Measurements from ENCODE around the gene KLHDC3.

DNA sequence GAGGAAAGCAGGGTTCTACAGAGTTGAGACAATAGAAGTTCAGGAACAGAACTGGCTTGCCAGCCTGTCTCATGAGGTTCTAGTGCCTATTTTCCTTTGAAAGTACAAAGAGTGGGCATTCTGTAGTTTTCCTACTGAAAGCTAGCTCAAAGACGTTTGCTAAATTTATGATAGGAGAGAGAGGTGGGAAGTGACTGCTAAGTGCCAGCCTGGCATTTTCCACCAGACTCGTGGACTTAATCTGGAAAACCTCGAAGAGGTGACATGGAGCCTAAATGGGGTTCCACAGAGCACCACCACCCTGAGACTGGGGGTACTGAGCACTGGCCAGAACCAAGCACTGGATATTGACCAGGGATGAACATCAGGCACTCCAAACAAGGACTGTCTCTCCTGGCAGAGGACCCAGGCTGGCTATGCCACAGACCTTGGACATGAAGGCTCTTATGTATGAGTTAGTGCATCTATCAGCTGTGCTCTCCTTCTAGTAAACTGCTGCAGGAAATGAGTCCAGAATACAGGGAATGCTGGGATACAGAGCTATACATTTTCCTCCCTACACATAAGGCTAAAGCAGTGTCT, 42.2 kb upstream of the KLHDC3 start:
- no peak for TF ChIP-seq ZNF274 (IDR thresholded peaks at IDR 0.05; ENCODE audit: low read depth, low read length)
- no peak for TF ChIP-seq SUZ12 (IDR thresholded peaks at IDR 0.05; ENCODE audit: extremely low read depth, insufficient read depth, insufficient read length)
